Neural cell (in vitro differentiated cells): Measurements from ENCODE around the gene CRPPA. TPM values are rescaled to one million over a fixed set of nuclear protein-coding genes. Genes with fewer than 3 reads are reported as not detected.
"Not testable (repeated sequence)": the region's sequence is repeated elsewhere in the genome, so short reads cannot be mapped to it uniquely, and the experiment has no call there.

Experiments
- H2AFZ ChIP-seq: fragments of 200-600, 300-800 bp; sonication (generic), shearing (Covaris generic); 2 replicates; pipeline ENCODE4 v1.6.0; 2014; ENCODE audit warnings: low read depth, mild to moderate bottlenecking, antibody characterized with exemption, low read length, moderate library complexity
- H3F3A ChIP-seq: fragments of 200-600 bp; shearing (Covaris generic); 2 replicates; pipeline ENCODE4 v1.6.1; 2016; ENCODE audit warnings: mild to moderate bottlenecking, moderate library complexity, mixed read lengths, antibody characterized with exemption, low read length; ENCODE audit not compliant: insufficient read depth, poor library complexity, severe bottlenecking
- H3K27ac ChIP-seq: fragments of 200-600, 300-800 bp; sonication (generic), shearing (Covaris generic); 2 replicates; pipeline ENCODE4 v1.5.1; 2014; ENCODE audit warnings: mild to moderate bottlenecking, low read length, moderate library complexity
- H3K27me3 ChIP-seq: fragments of 300-800, 200-600 bp; sonication (generic), shearing (Covaris generic); 2 replicates; pipeline ENCODE4 v1.6.0; 2014; ENCODE audit warnings: mild to moderate bottlenecking, low read depth, low read length, moderate library complexity; ENCODE audit not compliant: insufficient read depth
- H3K36me3 ChIP-seq: fragments of 300-800, 200-600 bp; sonication (generic), shearing (Covaris generic); 2 replicates; pipeline ENCODE4 v1.5.1; 2014; ENCODE audit warnings: mild to moderate bottlenecking, antibody characterized with exemption, low read length, moderate library complexity; ENCODE audit not compliant: insufficient read depth
- H3K4me2 ChIP-seq: fragments of 300-800, 200-600 bp; sonication (generic), shearing (Covaris generic); 2 replicates; pipeline ENCODE4 v1.6.0; 2014; ENCODE audit warnings: mild to moderate bottlenecking, low read length
- H3K4me3 ChIP-seq: fragments of 300-800, 200-600 bp; sonication (generic), shearing (Covaris generic); 2 replicates; pipeline ENCODE4 v1.5.1; 2014; ENCODE audit warnings: mild to moderate bottlenecking, low read length, moderate library complexity
- H3K79me2 ChIP-seq: fragments of 200-600 bp; shearing (Covaris generic); replicated peaks from 2 replicates; pipeline ENCODE4 v1.6.0; 2014; ENCODE audit warnings: mild to moderate bottlenecking, low read length, moderate library complexity; ENCODE audit not compliant: insufficient read depth
- H3K9ac ChIP-seq: fragments of 300-800, 200-600 bp; sonication (generic), shearing (Covaris generic); 2 replicates; pipeline ENCODE4 v1.6.1; 2016; ENCODE audit warnings: mild to moderate bottlenecking, low read length, mixed read lengths
- H3K9me2 ChIP-seq: fragments of 200-600 bp; shearing (Covaris generic); 2 replicates; pipeline ENCODE4 v1.6.1; 2016; ENCODE audit warnings: mild to moderate bottlenecking, low read length, mixed read lengths; ENCODE audit not compliant: insufficient read depth
- H3K9me3 ChIP-seq: fragments of 200-600, 300-800 bp; sonication (generic), shearing (Covaris generic); 2 replicates; pipeline ENCODE4 v1.6.1; 2016; ENCODE audit warnings: mild to moderate bottlenecking, mixed run types, low read length, moderate library complexity, mixed read lengths
- H4K20me1 ChIP-seq: fragments of 200-600 bp; shearing (Covaris generic); 2 replicates; pipeline ENCODE4 v1.6.1; 2016; ENCODE audit warnings: mild to moderate bottlenecking, mixed run types; ENCODE audit not compliant: insufficient read depth
- CTCF ChIP-seq: fragments of 450-650 bp; IDR thresholded peaks from 2 replicates; pipeline ENCODE4 v1.5.1; 2014; ENCODE audit warnings: antibody characterized with exemption, mild to moderate bottlenecking, moderate library complexity; ENCODE audit not compliant: poor library complexity, severe bottlenecking
- EP300 ChIP-seq: fragments of 450-650 bp; conservative IDR thresholded peaks from 2 replicates; pipeline ENCODE4 v1.6.1; 2014; ENCODE audit warnings: antibody characterized with exemption, mild to moderate bottlenecking, moderate library complexity; ENCODE audit not compliant: poor library complexity, severe bottlenecking
- EZH2 ChIP-seq: fragments of 200-600, 300-800 bp; shearing (Covaris generic), sonication (generic); IDR thresholded peaks from 2 replicates; pipeline ENCODE4 v1.6.1; 2014; ENCODE audit warnings: antibody characterized with exemption, low read length, borderline replicate concordance, mild to moderate bottlenecking; ENCODE audit not compliant: insufficient read depth, poor library complexity, severe bottlenecking
- MXI1 ChIP-seq: fragments of 450-650 bp; conservative IDR thresholded peaks from 2 replicates; pipeline ENCODE4 v1.6.1; 2014; ENCODE audit warnings: antibody characterized with exemption, mild to moderate bottlenecking; ENCODE audit not compliant: poor library complexity, severe bottlenecking
- POLR2AphosphoS5 ChIP-seq: IDR thresholded peaks from 2 replicates; pipeline ENCODE4 v1.6.1; 2012
- RAD21 ChIP-seq: fragments of 450-650 bp; conservative IDR thresholded peaks from 2 replicates; pipeline ENCODE4 v1.6.1; 2014; ENCODE audit warnings: antibody characterized with exemption, mild to moderate bottlenecking, moderate library complexity
- REST ChIP-seq: IDR thresholded peaks from 2 replicates; pipeline ENCODE4 v1.6.1; 2012; ENCODE audit warnings: borderline replicate concordance
- SMC3 ChIP-seq: fragments of 450-650 bp; conservative IDR thresholded peaks from 2 replicates; pipeline ENCODE4 v1.6.1; 2014; ENCODE audit warnings: antibody characterized with exemption, mild to moderate bottlenecking, moderate library complexity; ENCODE audit not compliant: poor library complexity
- TAF1 ChIP-seq: IDR thresholded peaks from 2 replicates; pipeline ENCODE4 v1.6.1; 2012; ENCODE audit warnings: low read depth
- polyA plus RNA-seq: library from polyadenylated mRNA; depleted of rRNA; stranded (reverse); fragments of >200 nt; gene quantifications from 2 replicates; pipeline ENCODE4 v1.2.3, GENCODE V29; 2014

The CRPPA gene
- polyA plus RNA-seq, 1 donor from 2014 or later = 0.05 TPM

- TF ChIP-seq REST = no peak
- no peak for TF ChIP-seq CTCF
- TF ChIP-seq MXI1 = no peak
- TF ChIP-seq SMC3 = no peak
- no peak for TF ChIP-seq TAF1
- TF ChIP-seq POLR2AphosphoS5 = no peak
- TF ChIP-seq EZH2 = no peak
- no peak for TF ChIP-seq RAD21
- no peak for TF ChIP-seq EP300
- Histone ChIP-seq H3K9ac (no peak overlapping the region), H3K9me3 (no peaks in the 10 kb centered on the region), H3K36me3 (no peaks in the 10 kb centered on the region), H4K20me1 (no peaks in the 10 kb centered on the region), H2AFZ (no peak overlapping the region), H3K27ac (no peak overlapping the region), H3F3A (peaks cover 3% of the 10 kb centered on the region), H3K4me3 (no peak overlapping the region), H3K79me2 (no peaks in the 10 kb centered on the region), H3K27me3 (no peaks in the 10 kb centered on the region), H3K4me2 (no peak overlapping the region), H3K9me2 (no peaks in the 10 kb centered on the region)
Observed at GRCh38 chr7:16462431-16462889, 41.1 kb upstream of the CRPPA start.

GRCh38 chr7:16460789-16461493 lies 39.6 kb upstream of the CRPPA start:
- Histone ChIP-seq H4K20me1 (no peaks in the 10 kb centered on the region), H3K36me3 (no peaks in the 10 kb centered on the region), H3K4me2 (no peak overlapping the region), H3K27ac (no peak overlapping the region), H2AFZ (no peak overlapping the region), H3K79me2 (no peaks in the 10 kb centered on the region), H3F3A (peaks cover 3% of the 10 kb centered on the region), H3K9ac (no peak overlapping the region), H3K9me3 (no peaks in the 10 kb centered on the region), H3K4me3 (no peak overlapping the region), H3K9me2 (no peaks in the 10 kb centered on the region), H3K27me3 (no peaks in the 10 kb centered on the region)
- TF ChIP-seq EP300 = no peak
- no peak for TF ChIP-seq POLR2AphosphoS5
- TF ChIP-seq MXI1 = no peak
- TF ChIP-seq EZH2 = no peak
- no peak for TF ChIP-seq REST
- no peak for TF ChIP-seq TAF1
- no peak for TF ChIP-seq CTCF

GRCh38 chr7:16456303-16456702 lies 35.0 kb upstream of the CRPPA start:
- not testable (repeated sequence) for H3K9me2 ChIP-seq, H2AFZ ChIP-seq, H3K27me3 ChIP-seq, H3K4me2 ChIP-seq, H4K20me1 ChIP-seq, H3F3A ChIP-seq, H3K4me3 ChIP-seq, H3K9ac ChIP-seq, H3K27ac ChIP-seq, H3K79me2 ChIP-seq, H3K36me3 ChIP-seq, H3K9me3 ChIP-seq
